ENCODE data around the gene CRYZL1. TPM values are rescaled to one million over a fixed set of nuclear protein-coding genes. Genes with fewer than 3 reads are reported as not detected.

The CRYZL1 gene
- total RNA-seq, 1 experiment from 2014 or later = 43.0 TPM

GRCh38 chr21:33654412-33654811, 12.9 kb upstream of the CRYZL1 start:
- no peaks in the 10 kb centered on the region for H4K20me1 ChIP-seq (ENCODE audit: insufficient read depth)
- intact Hi-C loops (cut with micrococcal nuclease) = no loop called here
- POLR2A ChIA-PET = interaction anchor here (1.5 kb wide), 1 partner anchor 10 kb away, joined by 4 read pairs; no protein-coding TSS in a partner anchor
- H3K79me2 ChIP-seq (ENCODE audit: insufficient read depth, low read length) = peaks cover 75% of the 10 kb centered on the region
- H3K9ac ChIP-seq (ENCODE audit: low read length) = peak overlapping the region; percentile 41; the same call in 1 of the 2 replicates
- RAD21 ChIA-PET (ENCODE audit: low non-redundant PET in 1 of 2, low total read pairs in 2 of 2, uncharacterized antibody in 2 of 2, unreplicated experiment in 2 of 2) = no interaction called here
- CTCF ChIA-PET = no interaction called here
- H3K4me2 ChIP-seq (ENCODE audit: low read length) = peak overlapping the region; percentile 71
- no peak overlapping the region for H2AFZ ChIP-seq (ENCODE audit: low read depth, low read length, poor library complexity, severe bottlenecking)
- TF ChIP-seq CTCF (IDR thresholded peaks at IDR 0.05 in 2 of 3, conservative IDR thresholded peaks at IDR 0.05 in 1 of 3; ENCODE audit: borderline replicate concordance in 1 of 3, insufficient read depth in 1 of 3, low read depth in 2 of 3, low read length in 2 of 3) = no peak
- TF ChIP-seq YY1 (IDR thresholded peaks at IDR 0.05; ENCODE audit: extremely low read depth, insufficient replicate concordance, low read depth, low read length) = no peak
- TF ChIP-seq SIN3A (IDR thresholded peaks at IDR 0.05; ENCODE audit: low read depth) = no peak
- no peak for TF ChIP-seq FOSL1 (IDR thresholded peaks at IDR 0.05; ENCODE audit: low read depth)
- TF ChIP-seq TCF7L2 (IDR thresholded peaks at IDR 0.05; ENCODE audit: borderline replicate concordance, extremely low read depth, insufficient read depth, insufficient read length) = no peak
- no peak for TF ChIP-seq REST (IDR thresholded peaks at IDR 0.05; ENCODE audit: low read depth)
- no peak for TF ChIP-seq CBX3 (IDR thresholded peaks at IDR 0.05; ENCODE audit: low read depth)
- no peak for TF ChIP-seq JUND (IDR thresholded peaks at IDR 0.05)
- no peak for TF ChIP-seq ELF1 (IDR thresholded peaks at IDR 0.05; ENCODE audit: borderline replicate concordance, low read depth)
- no peaks in the 10 kb centered on the region for H3K27me3 ChIP-seq (ENCODE audit: insufficient read depth, low read length)
- ATAC-seq (no peak), DNase-seq (ENCODE audit: low read depth, low spot score) (no peak)
- H3K4me1 ChIP-seq (ENCODE audit: control insufficient read depth in 1 of 2, insufficient read depth in 2 of 2, low read length in 2 of 2) = peaks cover 35 to 45% of the 10 kb centered on the region in 2 experiments
- H3K27ac ChIP-seq (ENCODE audit: low read depth, low read length) = peak overlapping the region; percentile 89; the same call in 1 of the 2 replicates
- no TSS peak for BruUV-seq (replicated peaks)
- H3K9me3 ChIP-seq (ENCODE audit: control insufficient read depth in 1 of 2, insufficient read depth in 1 of 2, low read depth in 1 of 2, low read length in 2 of 2) = no peaks in the 10 kb centered on the region
- H3K4me3 ChIP-seq (replicated peaks in 1 of 2; ENCODE audit: low read depth in 1 of 2, low read length in 2 of 2) = no peak overlapping the region
- no peaks in the 10 kb centered on the region for H3K9me2 ChIP-seq (ENCODE audit: insufficient read depth)
- no peaks in the 10 kb centered on the region for H3K36me3 ChIP-seq (ENCODE audit: control insufficient read depth in 1 of 2, insufficient read depth in 2 of 2, low read length in 2 of 2)

Data from HCT116 (cell line).